HepG2 (cell line): ENCODE measurements around the gene TOMM22. TPM values are rescaled to one million over a fixed set of nuclear protein-coding genes. Genes with fewer than 3 reads are reported as not detected.

ENCODE experiments used
- GABPA ChIP-seq, 2 experiments: IDR thresholded peaks; 2 replicates each; pipeline ENCODE4 v1.6.1; 2011 to 2016; ENCODE audit warnings: low read depth in 2 of 2, low read length in 1 of 2, missing biosample characterization in 1 of 2, missing genetic modification characterization in 1 of 2
- HOXD1 ChIP-seq: sonication (generic); formaldehyde crosslinking; IDR thresholded peaks from 2 replicates; pipeline ENCODE4 v1.5.0; 2020; ENCODE audit warnings: missing genetic modification reagents
- NFAT5 ChIP-seq: sonication (generic); formaldehyde crosslinking; IDR thresholded peaks from 2 replicates; pipeline ENCODE4 v1.4.0; 2020; ENCODE audit warnings: missing genetic modification reagents
- NFE2L2 ChIP-seq: fragments of 150-350 bp; IDR thresholded peaks from 2 replicates; pipeline ENCODE4 v1.6.1; 2014; ENCODE audit warnings: low read length
- POGK ChIP-seq: sonication (generic); formaldehyde crosslinking; conservative IDR thresholded peaks from 2 replicates; pipeline ENCODE4 v1.8.0; 2022; ENCODE audit warnings: mild to moderate bottlenecking, moderate library complexity, missing genetic modification reagents
- PRPF4 ChIP-seq: fragments of 200-400 bp; formaldehyde crosslinking; IDR thresholded peaks from 2 replicates; pipeline ENCODE4 v1.6.1; 2016; ENCODE audit warnings: low read length, low read depth; ENCODE audit not compliant: poor library complexity, severe bottlenecking
- SP1 ChIP-seq, 2 experiments: fragments of 450-650 bp in 1 of 2; sonication (generic) in 1 of 2; formaldehyde crosslinking in 1 of 2; IDR thresholded peaks; 2 replicates each; pipeline versions ENCODE4 v1.4.0 to v1.6.1; 2016 to 2020; ENCODE audit warnings: missing genetic modification reagents in 1 of 2
- ZBTB40 ChIP-seq, 2 experiments: fragments of 450-650 bp in 1 of 2; sonication (generic) in 1 of 2; formaldehyde crosslinking in 1 of 2; IDR thresholded peaks; 2 replicates each; pipeline versions ENCODE4 v1.6.1 to v1.8.0; 2016 to 2022; ENCODE audit warnings: antibody characterized with exemption in 1 of 2, mild to moderate bottlenecking in 1 of 2, missing genetic modification reagents in 1 of 2
- ZNF292 ChIP-seq: sonication (generic); formaldehyde crosslinking; IDR thresholded peaks from 2 replicates; pipeline ENCODE4 v1.8.1; 2022; ENCODE audit warnings: mild to moderate bottlenecking, low read depth, missing genetic modification reagents, borderline replicate concordance
- ZNF354B ChIP-seq: sonication (generic); formaldehyde crosslinking; IDR thresholded peaks from 2 replicates; pipeline ENCODE4 v1.8.0; 2022; ENCODE audit warnings: mild to moderate bottlenecking, missing genetic modification reagents
- ZNF749 ChIP-seq: sonication (generic); formaldehyde crosslinking; IDR thresholded peaks from 2 replicates; pipeline ENCODE4 v1.8.0; 2022; ENCODE audit warnings: mild to moderate bottlenecking, missing genetic modification reagents, moderate library complexity, borderline replicate concordance
- polyA plus RNA-seq, 8 experiments: library from polyadenylated mRNA; depleted of rRNA in 3 of 8; stranded (reverse) in 7 of 8; unstranded in 1 of 8; fragments of >200 nt; fragmentation: Illumina TruSeq in 4 of 8; extraction: Trizol in 4 of 8; gene quantifications; 2 replicates each; pipeline versions ENCODE4 v1.2.1 to v1.2.3, GENCODE V29; 2011 to 2016; ENCODE audit warnings: low read depth in 4 of 8, missing spikeins in 1 of 8, mixed read lengths in 1 of 8; ENCODE audit not compliant: insufficient read depth in 1 of 8
- total RNA-seq, 5 experiments: library from RNA; depleted of rRNA; stranded (reverse); fragments of >200 nt; fragmentation: Illumina TruSeq; extraction: Trizol; gene quantifications; 2 replicates each; pipeline ENCODE4 v1.2.3, GENCODE V29; 2016; ENCODE audit warnings: low read depth in 1 of 5

TOMM22 gene
- total and polyA plus RNA-seq, 2 of the 13 experiments (the other 11 are each of a cell fraction or from before 2014, with no cell fraction given): 46.9 to 118 TPM

GRCh38 chr22:38707346-38707745 is 25.6 kb downstream of the TOMM22 start (continued):
- TF ChIP-seq ZBTB40 (IDR thresholded peaks at IDR 0.05): no peak
- no peak for TF ChIP-seq ZBTB40 (CRISPR knock-in tag; IDR thresholded peaks at IDR 0.05)
- TF ChIP-seq HOXD1 (CRISPR knock-in tag): no peak
- TF ChIP-seq ZNF292 (CRISPR knock-in tag): no peak
- no peak for TF ChIP-seq ZNF749
- TF ChIP-seq GABPA (IDR thresholded peaks at IDR 0.05; ENCODE audit: low read depth, low read length): no peak
- peak; percentile 60; the same call in 1 of the 2 replicates for TF ChIP-seq GABPA (CRISPR knock-in tag; IDR thresholded peaks at IDR 0.05; ENCODE audit: low read depth)
- no peak for TF ChIP-seq NFAT5 (CRISPR knock-in tag)
- no peak for TF ChIP-seq SP1 (IDR thresholded peaks at IDR 0.05)
- no peak for TF ChIP-seq SP1 (CRISPR knock-in tag; IDR thresholded peaks at IDR 0.05)
- no peak for TF ChIP-seq ZNF354B (CRISPR knock-in tag)
- no peak for TF ChIP-seq PRPF4
- no peak for TF ChIP-seq NFE2L2
- no peak for TF ChIP-seq POGK
